SKM-1 (cell line): Measurements from ENCODE around the gene SPESP1.
"Not testable (repeated sequence)": the region's sequence is repeated elsewhere in the genome, so short reads cannot be mapped to it uniquely, and the experiment has no call there.

Source experiments
- DNase-seq: peaks from one replicate; lab custom pipeline; 2025; ENCODE audit not compliant: unreplicated experiment; lab: John Stamatoyannopoulos, UW

SPESP1 gene

GRCh38 chr15:68962465-68962864, 32.1 kb downstream of the SPESP1 start:
- no peak for DNase-seq

- not testable (repeated sequence) for DNase-seq
These were observed 33.4 kb downstream of the SPESP1 start for GRCh38 chr15:68963719-68964118.

GRCh38 chr15:68966996-68967395, 36.7 kb downstream of the SPESP1 start:
- DNase-seq: no peak

- DNase-seq: no peak
These were observed 37.6 kb downstream of the SPESP1 start for GRCh38 chr15:68967948-68968347.

GRCh38 chr15:68969298-68969697, 39.0 kb downstream of the SPESP1 start:
- no peak for DNase-seq

GRCh38 chr15:68972201-68973065, 42.1 kb downstream of the SPESP1 start:
- DNase-seq: no peak

GRCh38 chr15:68975651-68976160, 45.4 kb downstream of the SPESP1 start:
- DNase-seq: not testable (repeated sequence)

GRCh38 chr15:68977426-68977825, 47.1 kb downstream of the SPESP1 start:
- not testable (repeated sequence) for DNase-seq

- DNase-seq: no peak
These were observed 48.7 kb downstream of the SPESP1 start for GRCh38 chr15:68979006-68979405.

- no peak for DNase-seq
These were observed 49.5 kb downstream of the SPESP1 start for GRCh38 chr15:68979816-68980215.

- no peak for DNase-seq
These were observed 50.5 kb downstream of the SPESP1 start for GRCh38 chr15:68980786-68981185.

GRCh38 chr15:68981941-68982340, 51.6 kb downstream of the SPESP1 start:
- no peak for DNase-seq

GRCh38 chr15:68982976-68983563, 52.7 kb downstream of the SPESP1 start:
- no peak for DNase-seq

GRCh38 chr15:68983961-68984481, 53.7 kb downstream of the SPESP1 start:
- DNase-seq: no peak

GRCh38 chr15:68984586-68984985, 54.3 kb downstream of the SPESP1 start:
- DNase-seq: no peak

- no peak for DNase-seq
These were observed 55.1 kb downstream of the SPESP1 start for GRCh38 chr15:68985361-68985891.

- no peak for DNase-seq
These were observed 56.0 kb downstream of the SPESP1 start for GRCh38 chr15:68986322-68986721.

GRCh38 chr15:68987120-68987519, 56.8 kb downstream of the SPESP1 start:
- no peak for DNase-seq

- no peak for DNase-seq
These were observed 57.4 kb downstream of the SPESP1 start for GRCh38 chr15:68987676-68988075.

- DNase-seq: no peak
These were observed 59.4 kb downstream of the SPESP1 start for GRCh38 chr15:68989541-68990230.
